CD4-positive, alpha-beta T cell treated with Interleukin-17A for 1 hour (primary cell): ENCODE results near the gene KCNJ18.
"Not testable (repeated sequence)": the region's sequence is repeated elsewhere in the genome, so short reads cannot be mapped to it uniquely, and the experiment has no call there.

ENCODE experiments used
- DNase-seq: peaks from one replicate; pipeline ENCODE4 v3.0.0-alpha.2; 2020

Gene KCNJ18

GRCh38 chr17:21686165-21687015 is 5.9 kb upstream of the KCNJ18 start:
- DNase-seq: no peak

DNA sequence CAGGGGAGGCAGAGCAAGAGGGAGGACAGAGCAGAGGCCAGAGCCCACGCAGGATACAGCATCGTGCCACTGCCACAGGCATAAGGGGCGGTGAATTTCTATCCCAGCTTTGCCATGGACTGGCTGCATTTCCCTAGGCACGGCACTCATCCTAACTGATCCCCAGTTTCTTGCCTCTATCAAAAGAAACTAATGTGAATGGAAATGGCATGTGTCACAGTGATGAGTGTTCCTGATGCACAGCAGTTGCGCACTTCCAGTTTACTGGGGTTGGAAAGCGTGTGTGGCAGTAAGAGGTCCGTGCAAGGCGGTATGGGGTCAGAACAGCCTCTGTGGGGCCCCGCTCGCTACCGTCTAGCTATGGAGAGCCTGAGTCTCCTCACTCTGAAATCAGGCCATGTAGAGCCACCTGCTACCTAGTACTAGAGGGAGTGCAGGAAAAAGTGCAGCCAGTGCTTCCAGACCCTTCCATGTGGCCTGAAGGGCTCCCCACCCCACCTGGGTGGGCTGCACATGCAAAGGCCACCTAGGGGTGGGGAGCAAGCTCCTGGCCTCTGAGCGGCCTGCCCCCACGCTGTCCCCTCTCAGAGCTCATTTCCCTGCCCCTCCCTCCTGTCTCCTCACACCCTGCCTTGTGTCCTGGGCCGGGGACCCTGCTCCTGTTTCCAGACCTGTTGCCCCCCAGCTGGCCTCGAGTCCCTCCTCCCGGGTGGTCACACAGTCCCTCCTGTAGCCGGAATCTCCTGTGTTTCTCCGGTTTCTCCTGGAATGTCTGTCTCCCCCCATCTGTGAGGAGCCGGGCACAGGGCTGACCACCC is 5.0 kb upstream of the KCNJ18 start:
- no peak for DNase-seq

DNA sequence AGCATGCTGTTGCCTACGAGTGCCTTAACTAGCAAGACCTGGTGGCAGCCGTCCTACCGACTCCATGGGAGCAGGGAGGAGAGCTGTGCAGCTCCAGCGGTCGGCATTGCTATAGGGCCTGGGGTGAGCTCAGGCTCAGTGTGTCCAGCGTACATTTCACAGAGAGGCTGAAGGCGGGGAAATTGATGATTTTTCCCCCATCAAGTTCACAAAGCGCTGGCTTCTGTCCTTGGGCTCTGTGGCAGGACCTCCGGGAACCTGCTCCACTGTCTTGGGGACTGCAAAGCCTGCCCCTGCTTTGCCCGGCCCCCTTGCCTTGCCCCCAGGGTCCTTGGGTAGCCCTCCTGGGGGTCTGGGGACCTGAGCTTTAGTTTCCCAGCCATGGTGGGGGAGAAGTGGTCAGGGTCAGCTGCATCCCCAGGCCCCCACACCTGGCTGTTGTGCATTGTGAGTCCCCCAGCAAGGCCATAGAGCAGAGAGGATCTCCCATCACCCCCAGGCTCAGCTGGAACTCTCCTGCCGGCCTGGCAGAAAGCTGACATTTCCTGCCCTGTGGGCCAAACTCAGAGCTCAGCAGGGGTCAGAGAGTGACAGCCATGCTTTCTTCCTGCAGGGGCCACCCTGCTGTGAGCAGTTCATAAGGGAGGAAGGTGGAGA is 3.9 kb upstream of the KCNJ18 start:
- no peak for DNase-seq

- DNase-seq: no peak
These were observed 2.7 kb upstream of the KCNJ18 start for GRCh38 chr17:21689604-21690003.

- DNase-seq: not testable (repeated sequence)
These were observed 1.5 kb upstream of the KCNJ18 start for GRCh38 chr17:21690811-21691210.

DNA sequence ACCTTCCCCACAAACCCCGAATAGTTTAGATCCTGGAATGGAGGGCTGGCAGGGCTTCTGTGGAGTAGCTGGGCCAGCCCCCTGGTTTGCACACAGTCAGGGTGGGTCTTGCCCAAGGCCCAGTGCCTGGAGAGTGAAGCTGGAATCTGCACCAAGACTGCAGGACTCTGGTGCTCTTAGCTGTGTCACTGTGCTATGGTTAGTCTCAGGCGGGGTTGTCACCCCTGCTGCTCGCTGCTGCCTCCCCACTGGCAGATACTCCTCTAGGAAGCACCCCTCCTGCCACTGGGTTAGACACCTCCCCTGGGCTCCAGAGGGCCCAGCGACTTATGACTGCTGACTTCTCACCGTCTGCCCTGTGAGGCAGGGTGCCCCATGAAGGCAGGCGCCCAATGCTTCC is 842 bp upstream of the KCNJ18 start:
- DNase-seq: not testable (repeated sequence)

GRCh38 chr17:21692704-21693065 is 362 bp downstream of the KCNJ18 start:
- not testable (repeated sequence) for DNase-seq

DNA sequence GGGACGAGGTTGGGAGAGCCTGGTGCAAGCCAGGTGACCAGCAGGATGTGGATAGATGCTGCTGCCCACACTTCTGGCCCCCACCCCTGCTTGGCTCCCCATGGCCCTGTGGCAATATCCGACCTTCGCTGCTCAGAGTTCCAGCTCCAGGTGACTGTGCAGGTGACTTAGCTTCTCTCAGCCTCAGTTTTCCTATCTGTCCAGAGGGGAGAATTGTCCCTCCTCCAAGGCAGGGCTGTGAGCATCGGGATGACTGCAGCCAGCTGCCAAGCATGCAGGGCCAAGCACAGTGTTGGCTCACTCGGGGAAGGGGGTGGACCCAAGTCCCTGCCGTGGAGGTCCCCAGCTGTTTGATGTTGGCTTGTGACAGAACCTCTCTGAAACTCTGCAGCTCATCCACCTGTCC is 1.1 kb downstream of the KCNJ18 start:
- DNase-seq: not testable (repeated sequence)

GRCh38 chr17:21693937-21694336 is 1.6 kb downstream of the KCNJ18 start:
- DNase-seq: not testable (repeated sequence)

- not testable (repeated sequence) for DNase-seq
These were observed 3.9 kb downstream of the KCNJ18 start for GRCh38 chr17:21696227-21696626.

- not testable (repeated sequence) for DNase-seq
These were observed 4.7 kb downstream of the KCNJ18 start for GRCh38 chr17:21696842-21697507.

- DNase-seq: not testable (repeated sequence)
These were observed 5.2 kb downstream of the KCNJ18 start for GRCh38 chr17:21697508-21697860.

- not testable (repeated sequence) for DNase-seq
These were observed 6.2 kb downstream of the KCNJ18 start for GRCh38 chr17:21698437-21699075.

DNA sequence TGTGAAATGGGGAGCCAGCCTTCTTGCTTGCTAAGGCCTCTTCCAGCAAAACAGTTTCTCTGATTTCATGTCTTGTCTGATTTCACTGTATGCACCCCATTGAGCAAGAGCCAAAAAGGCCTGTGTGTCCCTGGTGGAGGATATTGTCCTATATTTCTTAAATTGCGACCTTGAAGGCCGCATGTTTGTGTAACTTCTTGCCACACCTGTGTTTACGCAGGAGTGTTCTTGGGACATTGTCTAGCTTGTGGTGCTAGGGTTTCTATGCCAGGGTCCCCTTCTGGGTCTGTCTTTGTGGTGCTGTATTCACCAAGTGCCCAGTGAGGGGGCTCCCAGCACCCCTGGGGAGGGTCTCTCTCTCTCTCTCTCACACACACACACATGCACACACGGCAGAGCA is 6.8 kb downstream of the KCNJ18 start:
- DNase-seq: not testable (repeated sequence)

GRCh38 chr17:21699573-21700236 is 7.4 kb downstream of the KCNJ18 start:
- DNase-seq: not testable (repeated sequence)

- not testable (repeated sequence) for DNase-seq
These were observed 8.8 kb downstream of the KCNJ18 start for GRCh38 chr17:21701090-21701489.

GRCh38 chr17:21702029-21702428 is 9.7 kb downstream of the KCNJ18 start:
- not testable (repeated sequence) for DNase-seq

DNA sequence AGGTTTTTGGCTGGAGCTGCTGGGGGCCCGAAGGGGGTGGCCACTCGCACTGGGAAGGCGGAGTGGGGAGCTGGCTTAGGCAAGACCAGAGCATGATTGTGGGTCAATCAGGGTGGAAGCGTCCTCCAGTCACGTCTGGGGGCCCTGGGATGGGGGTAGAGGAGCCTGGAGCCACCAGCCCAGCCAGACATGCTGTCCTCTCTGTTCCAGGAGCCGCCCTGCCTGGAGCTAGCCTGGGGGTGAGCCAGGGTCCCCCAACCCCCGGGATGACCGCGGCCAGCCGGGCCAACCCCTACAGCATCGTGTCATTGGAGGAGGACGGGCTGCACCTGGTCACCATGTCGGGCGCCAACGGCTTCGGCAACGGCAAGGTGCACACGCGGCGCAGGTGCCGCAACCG is 10.2 kb downstream of the KCNJ18 start:
- DNase-seq: not testable (repeated sequence)

DNA sequence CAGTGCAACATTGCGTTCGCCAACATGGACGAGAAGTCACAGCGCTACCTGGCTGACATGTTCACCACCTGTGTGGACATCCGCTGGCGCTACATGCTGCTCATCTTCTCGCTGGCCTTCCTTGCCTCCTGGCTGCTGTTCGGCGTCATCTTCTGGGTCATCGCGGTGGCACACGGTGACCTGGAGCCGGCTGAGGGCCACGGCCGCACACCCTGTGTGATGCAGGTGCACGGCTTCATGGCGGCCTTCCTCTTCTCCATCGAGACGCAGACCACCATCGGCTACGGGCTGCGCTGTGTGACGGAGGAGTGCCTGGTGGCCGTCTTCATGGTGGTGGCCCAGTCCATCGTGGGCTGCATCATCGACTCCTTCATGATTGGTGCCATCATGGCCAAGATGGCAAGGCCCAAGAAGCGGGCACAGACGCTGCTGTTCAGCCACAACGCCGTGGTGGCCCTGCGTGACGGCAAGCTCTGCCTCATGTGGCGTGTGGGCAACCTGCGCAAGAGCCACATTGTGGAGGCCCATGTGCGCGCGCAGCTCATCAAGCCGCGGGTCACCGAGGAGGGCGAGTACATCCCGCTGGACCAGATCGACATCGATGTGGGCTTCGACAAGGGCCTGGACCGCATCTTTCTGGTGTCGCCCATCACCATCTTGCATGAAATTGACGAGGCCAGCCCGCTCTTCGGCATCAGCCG is 10.8 kb downstream of the KCNJ18 start:
- DNase-seq: not testable (repeated sequence)

DNA sequence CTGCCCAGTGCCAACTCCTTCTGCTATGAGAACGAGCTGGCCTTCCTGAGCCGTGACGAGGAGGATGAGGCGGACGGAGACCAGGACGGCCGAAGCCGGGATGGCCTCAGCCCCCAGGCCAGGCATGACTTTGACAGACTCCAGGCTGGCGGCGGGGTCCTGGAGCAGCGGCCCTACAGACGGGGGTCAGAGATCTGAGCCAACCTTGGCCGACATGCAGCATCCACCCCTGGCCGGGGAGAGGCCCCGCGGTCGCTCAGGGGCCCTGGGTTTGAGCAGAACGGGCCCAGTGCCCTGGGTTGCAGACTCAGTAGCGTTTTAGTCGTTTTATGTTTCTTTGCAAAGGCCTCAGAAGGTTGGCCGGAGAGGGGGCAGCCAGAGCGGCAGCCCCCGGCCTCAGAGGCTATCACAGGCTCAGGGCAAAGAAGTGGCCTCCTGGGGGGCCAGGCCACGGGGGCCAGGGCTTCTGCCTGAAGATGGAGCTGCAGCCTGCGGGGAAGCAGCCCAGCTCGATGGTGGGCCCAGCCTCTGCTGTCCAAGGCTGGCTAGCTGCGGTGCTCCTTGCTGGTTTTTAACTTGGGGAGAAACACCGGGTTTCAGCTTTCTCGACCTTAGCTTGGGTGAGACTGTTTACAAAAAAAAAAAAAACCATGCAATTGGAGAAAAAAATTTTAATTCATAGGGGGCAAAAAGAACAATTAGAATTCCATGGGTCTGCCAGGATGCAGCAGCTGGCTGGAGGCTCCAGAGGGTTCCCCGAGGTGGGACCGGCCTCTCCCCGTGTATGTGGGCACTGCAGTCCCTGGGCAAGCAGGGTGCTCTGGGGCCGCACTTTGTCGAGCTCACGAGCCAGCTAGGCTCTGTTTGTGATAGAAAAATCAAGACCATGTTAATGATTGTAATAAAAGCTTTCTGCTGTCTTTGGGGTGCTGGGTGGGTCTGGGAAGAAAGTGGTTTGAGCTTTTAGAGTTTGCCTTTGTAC is 11.9 kb downstream of the KCNJ18 start:
- not testable (repeated sequence) for DNase-seq
